DMS53 (cell line): ENCODE results near the gene TBXAS1.

Experiments
- DNase-seq: peaks from one replicate; lab custom pipeline; 2025; lab: John Stamatoyannopoulos, UW

Gene TBXAS1

DNA sequence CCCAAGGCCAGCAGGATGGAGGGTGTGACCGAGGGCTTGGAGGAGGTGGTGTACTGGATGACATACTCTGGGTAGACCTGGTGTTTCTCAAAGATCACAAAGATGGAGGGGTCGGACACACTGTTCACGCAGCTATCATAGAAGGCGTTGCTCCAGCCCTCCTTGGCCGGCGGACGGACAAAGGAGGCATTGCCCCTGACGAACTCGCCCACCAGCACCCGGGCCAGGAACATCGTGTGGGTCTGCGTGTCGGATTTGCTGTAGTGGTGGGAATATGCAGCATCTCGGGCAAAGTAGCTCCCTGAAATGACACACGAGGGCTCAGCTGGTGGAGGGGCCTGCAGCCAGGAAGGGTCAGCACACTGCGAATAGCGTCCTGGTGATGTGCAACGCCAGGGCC is 195.5 kb downstream of the TBXAS1 start:
- DNase-seq: no peak

GRCh38 chr7:140025241-140025640 is 196.2 kb downstream of the TBXAS1 start:
- no peak for DNase-seq

DNA sequence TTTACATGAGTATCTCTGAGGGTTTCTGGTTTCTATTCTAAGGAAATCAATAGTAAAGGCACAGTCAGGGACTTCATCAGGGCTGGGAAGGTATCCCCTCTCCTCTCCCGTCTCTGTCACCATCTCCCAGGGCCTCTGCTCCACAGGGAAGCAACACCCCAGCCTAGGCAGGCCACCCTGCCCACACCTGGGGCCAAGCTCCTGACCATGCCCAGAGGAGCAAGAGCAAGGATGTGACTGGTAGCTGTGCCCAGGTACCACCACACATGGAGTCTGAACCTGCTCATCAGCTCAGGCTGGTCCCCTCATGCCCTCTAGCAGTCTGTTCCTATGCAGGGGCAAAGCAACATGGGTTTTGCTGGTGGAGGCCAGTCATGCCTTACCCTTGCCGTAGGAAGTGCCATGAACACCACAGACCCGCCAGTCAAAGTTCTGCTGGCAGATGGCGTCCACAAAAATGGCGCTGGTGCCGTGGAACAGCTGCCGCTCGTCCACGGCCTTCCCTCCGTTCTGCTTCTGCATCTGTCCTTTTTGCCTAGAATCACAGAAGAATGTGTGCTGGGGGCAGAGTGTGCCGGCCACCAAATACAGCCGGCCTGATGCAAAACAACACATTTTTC is 196.9 kb downstream of the TBXAS1 start:
- DNase-seq: no peak

- no peak for DNase-seq
Measured at GRCh38 chr7:140026935-140027334, 197.9 kb downstream of the TBXAS1 start.

DNA sequence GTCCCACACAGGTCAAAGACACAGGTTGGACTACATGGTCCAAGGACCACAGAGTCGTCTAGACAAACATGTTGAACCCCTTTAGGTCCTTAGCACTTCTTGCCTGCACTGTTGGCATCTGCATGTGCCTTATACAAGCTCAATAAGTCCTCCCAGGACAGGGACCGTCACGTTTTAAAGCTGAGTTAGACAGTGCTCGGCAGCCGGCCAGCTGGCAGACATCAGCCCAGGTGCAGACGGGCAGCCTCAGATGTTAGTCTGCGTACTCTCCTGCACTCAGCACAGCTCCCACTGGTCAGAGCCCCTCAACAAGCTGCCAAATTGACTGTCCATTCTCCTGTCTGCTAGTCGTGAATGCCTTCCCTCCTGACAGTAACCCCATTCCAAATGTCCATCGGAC is 198.8 kb downstream of the TBXAS1 start:
- DNase-seq: no peak

DNA sequence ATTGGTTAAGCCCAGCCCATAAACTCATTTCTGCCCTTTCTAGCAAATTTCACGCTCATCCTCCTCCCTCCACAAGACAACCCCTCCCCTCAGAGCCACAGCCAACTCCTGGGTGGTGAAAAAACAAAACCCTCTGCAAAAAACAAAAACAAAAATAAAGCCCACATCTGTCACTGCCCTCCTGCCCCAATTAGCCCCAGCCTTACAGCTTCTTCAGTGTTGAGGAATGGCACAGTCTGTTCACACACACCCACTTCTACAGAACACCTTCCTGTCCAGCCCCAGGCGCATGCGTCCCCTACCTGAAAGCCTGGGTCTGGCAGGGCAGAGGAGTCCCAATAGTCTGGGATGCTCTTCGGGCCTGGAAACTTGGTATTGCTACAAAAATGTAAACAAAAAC is 199.2 kb downstream of the TBXAS1 start:
- DNase-seq: no peak

DNA sequence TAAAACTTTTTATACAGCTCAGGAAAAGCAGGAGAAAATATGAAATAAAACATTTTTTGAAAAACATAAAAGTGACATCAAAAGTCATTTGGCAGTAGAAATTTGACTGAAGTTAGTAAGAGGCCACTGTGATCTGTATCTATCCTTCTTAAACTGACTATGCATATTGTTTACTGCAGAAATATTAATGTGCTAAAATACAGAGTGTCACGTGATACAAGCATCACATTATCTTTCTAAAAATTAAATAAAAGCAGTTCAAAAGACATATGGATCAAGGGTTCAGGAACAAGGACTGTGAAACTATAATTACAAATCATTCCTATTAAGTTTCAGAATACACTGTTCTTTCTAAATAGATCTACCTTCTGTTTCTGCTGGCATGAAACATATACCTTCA is 200.0 kb downstream of the TBXAS1 start:
- no peak for DNase-seq

- DNase-seq: no peak
Measured at GRCh38 chr7:140031364-140031763, 202.3 kb downstream of the TBXAS1 start.

DNA sequence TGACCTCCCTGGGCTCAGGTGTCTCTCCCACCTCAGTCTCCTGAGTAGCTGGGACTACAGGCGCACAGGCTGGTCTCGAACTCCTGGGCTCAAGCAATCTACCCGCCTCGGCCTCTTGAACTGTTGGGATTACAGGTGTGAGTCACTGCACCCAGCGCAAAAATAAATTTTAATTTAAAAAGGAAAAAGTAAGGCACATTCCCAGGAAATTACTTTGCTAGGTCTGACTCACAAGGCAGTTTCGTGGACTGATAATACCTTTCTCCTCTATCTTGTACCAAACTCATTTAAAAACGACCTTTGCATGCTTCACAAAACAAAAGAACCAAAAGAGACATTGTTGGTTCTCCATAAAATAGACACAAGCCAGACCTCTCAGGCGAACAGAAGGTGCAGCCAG is 204.0 kb downstream of the TBXAS1 start:
- DNase-seq: no peak

GRCh38 chr7:140033779-140034363 is 204.8 kb downstream of the TBXAS1 start:
- DNase-seq: no peak

DNA sequence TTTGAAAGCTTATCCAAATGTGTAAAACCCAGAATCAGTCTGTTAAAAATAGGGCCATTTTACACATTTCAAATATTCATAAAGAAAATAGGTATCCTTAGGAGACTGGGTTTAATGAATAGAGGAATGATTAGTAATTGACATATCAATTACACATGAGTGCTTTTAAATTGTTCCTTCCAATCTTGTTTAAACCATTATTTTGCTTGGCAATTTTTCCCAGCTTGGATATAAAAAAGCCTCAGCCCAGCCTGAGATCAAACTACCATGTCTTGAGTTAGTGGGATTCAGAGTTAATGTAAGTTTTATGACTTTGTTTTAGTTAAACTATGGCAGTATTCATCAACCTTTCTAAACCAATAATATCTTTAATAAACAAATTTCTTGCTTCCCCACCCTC is 205.4 kb downstream of the TBXAS1 start:
- no peak for DNase-seq

- DNase-seq: no peak
Measured at GRCh38 chr7:140035400-140036223, 206.5 kb downstream of the TBXAS1 start.

GRCh38 chr7:140036224-140036962 is 207.3 kb downstream of the TBXAS1 start:
- DNase-seq: no peak

DNA sequence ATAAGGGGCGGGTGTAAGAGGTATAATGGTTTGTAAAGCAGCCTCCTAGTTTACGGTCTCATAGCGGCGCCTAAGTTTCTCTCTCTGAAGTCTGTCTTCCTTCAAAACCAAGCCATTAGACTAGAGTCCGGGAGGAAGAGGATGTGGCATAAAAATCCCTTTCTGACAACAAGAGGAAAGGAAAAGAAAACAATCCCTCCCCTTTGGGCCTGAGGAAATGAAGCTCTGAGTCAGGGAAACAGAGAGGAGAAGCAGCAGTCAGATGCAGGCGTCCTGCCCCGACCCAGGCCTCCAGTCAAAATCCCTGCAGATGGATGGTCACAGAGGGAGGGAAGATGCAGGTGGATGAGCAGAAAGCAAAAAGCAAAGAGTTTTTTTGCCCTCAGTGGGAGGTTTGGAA is 210.0 kb downstream of the TBXAS1 start:
- DNase-seq: no peak

- no peak for DNase-seq
Measured at GRCh38 chr7:140039896-140040295, 210.8 kb downstream of the TBXAS1 start.

GRCh38 chr7:140041659-140042385 is 212.8 kb downstream of the TBXAS1 start:
- no peak for DNase-seq

DNA sequence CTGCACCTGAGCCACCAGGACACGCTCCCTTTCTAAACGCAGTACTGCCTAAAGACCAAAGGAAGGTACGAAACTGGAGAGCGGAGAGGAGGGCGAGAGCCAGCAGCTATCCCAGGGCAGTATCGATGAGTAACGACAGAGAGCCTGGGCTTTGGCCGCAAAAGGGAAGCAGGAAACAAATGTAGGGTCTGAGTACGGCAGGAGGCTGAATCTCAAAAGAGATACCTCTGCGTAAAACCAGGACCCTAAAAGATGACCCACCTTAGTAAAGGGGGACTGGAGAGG is 213.3 kb downstream of the TBXAS1 start:
- no peak for DNase-seq

DNA sequence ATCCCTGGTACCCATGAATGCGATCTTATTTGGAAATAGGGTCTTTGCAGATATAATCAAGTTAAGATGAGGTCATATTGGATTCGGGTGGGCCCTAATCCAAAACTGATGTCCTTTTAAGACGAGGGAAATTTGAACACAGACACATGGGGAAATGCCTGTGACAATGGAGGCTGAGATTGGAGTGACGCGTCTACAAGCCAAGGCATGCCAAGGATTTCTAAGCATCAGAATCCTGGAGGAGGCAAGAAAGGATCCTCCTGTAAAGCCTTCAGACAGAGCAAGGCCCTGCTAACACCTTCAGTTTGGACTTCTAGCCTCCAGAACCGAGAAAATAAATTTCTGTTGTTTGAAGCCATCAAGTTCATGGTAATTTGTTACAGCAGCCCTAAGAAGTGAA is 215.2 kb downstream of the TBXAS1 start:
- no peak for DNase-seq

DNA sequence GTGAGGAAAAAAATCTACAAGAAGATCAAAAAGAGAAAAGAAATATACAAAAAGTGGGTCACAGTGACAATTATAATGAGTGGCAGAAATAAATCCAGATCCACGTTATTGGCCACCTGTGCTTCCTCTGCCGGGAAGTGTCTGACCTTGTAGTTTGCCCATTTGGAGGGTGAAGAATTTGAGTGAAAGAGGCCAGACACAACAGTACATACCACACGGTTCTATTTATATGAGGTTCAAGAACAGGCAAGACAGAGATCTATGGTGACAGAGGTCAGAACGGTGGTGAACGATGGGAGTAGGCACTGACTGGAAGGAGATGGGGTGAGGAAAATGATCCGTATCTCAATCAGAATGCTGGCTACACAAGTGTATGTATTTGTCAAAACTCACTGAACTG is 216.6 kb downstream of the TBXAS1 start:
- no peak for DNase-seq

GRCh38 chr7:140047197-140047596 is 218.1 kb downstream of the TBXAS1 start:
- DNase-seq: no peak

GRCh38 chr7:140048138-140048537 is 219.1 kb downstream of the TBXAS1 start:
- no peak for DNase-seq

DNA sequence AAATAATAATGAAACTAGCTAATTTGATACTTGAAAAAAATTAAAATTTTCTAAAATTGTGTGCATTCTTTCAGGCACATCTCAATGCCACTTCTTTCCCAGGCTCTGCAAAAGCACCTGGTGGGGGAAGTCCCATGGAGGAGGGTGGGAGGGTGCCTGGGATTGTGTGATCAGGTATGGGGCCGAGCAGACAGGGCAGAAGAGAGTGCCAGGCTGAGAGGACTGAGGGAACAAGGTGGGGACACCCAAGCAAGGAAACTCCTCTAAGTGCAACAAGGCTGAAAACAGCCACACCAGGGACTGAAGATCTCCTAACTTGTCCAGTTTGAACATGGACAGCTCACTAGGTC is 219.9 kb downstream of the TBXAS1 start:
- no peak for DNase-seq
